ENCODE data around the gene ULK4. TPM values are rescaled to one million over a fixed set of nuclear protein-coding genes. Genes with fewer than 3 reads are reported as not detected.
"Not testable (repeated sequence)": the region's sequence is repeated elsewhere in the genome, so short reads cannot be mapped to it uniquely, and the experiment has no call there.

Gene ULK4
- total RNA-seq, 2 donors from 2014 or later: 28.7 to 38.4 TPM

GRCh38 chr3:41989518-41989917 lies 27.6 kb upstream of the ULK4 start:
- DNase-seq (ENCODE audit: low spot score): no peak
- TF ChIP-seq CTCF (IDR thresholded peaks at IDR 0.05): no peak
- H3K9me3 ChIP-seq: no peaks in the 10 kb centered on the region
- no peaks in the 10 kb centered on the region for H3K27me3 ChIP-seq (replicated peaks; ENCODE audit: insufficient read depth)
- no peaks in the 10 kb centered on the region for H3K4me1 ChIP-seq (ENCODE audit: control insufficient read depth in 1 of 2, low read depth in 2 of 2)
- H3K36me3 ChIP-seq: no peaks in the 10 kb centered on the region
- H3K4me3 ChIP-seq: no peak overlapping the region
- ATAC-seq (ENCODE audit: insufficient number of reproducible peaks, low FRiP score, low read depth): no peak
- H3K27ac ChIP-seq: no peak overlapping the region

GRCh38 chr3:41987627-41988026 lies 25.7 kb upstream of the ULK4 start:
- H3K27ac ChIP-seq: no peak overlapping the region
- no peak for DNase-seq (ENCODE audit: low spot score)
- H3K9me3 ChIP-seq: no peaks in the 10 kb centered on the region
- H3K4me1 ChIP-seq (ENCODE audit: control insufficient read depth in 1 of 2, low read depth in 2 of 2): no peaks in the 10 kb centered on the region
- ATAC-seq (ENCODE audit: insufficient number of reproducible peaks, low FRiP score, low read depth): no peak
- H3K36me3 ChIP-seq: no peaks in the 10 kb centered on the region
- H3K4me3 ChIP-seq: no peak overlapping the region
- H3K27me3 ChIP-seq (replicated peaks; ENCODE audit: insufficient read depth): no peaks in the 10 kb centered on the region
- TF ChIP-seq CTCF (IDR thresholded peaks at IDR 0.05): no peak

GRCh38 chr3:41986561-41986960 lies 24.7 kb upstream of the ULK4 start:
- no peak for ATAC-seq (ENCODE audit: insufficient number of reproducible peaks, low FRiP score, low read depth)
- TF ChIP-seq CTCF (IDR thresholded peaks at IDR 0.05): no peak
- H3K9me3 ChIP-seq: no peaks in the 10 kb centered on the region
- no peak overlapping the region for H3K27ac ChIP-seq
- no peaks in the 10 kb centered on the region for H3K4me1 ChIP-seq (ENCODE audit: control insufficient read depth in 1 of 2, low read depth in 2 of 2)
- no peaks in the 10 kb centered on the region for H3K36me3 ChIP-seq
- no peak overlapping the region for H3K4me3 ChIP-seq
- no peak for DNase-seq (ENCODE audit: low spot score)
- H3K27me3 ChIP-seq (replicated peaks; ENCODE audit: insufficient read depth): no peaks in the 10 kb centered on the region

GRCh38 chr3:41985018-41985417 lies 23.1 kb upstream of the ULK4 start:
- H3K9me3 ChIP-seq: no peaks in the 10 kb centered on the region
- no peak overlapping the region for H3K27ac ChIP-seq
- no peak for TF ChIP-seq CTCF (IDR thresholded peaks at IDR 0.05)
- H3K4me1 ChIP-seq (ENCODE audit: control insufficient read depth in 1 of 2, low read depth in 2 of 2): no peaks in the 10 kb centered on the region
- H3K36me3 ChIP-seq: no peaks in the 10 kb centered on the region
- no peak for ATAC-seq (ENCODE audit: insufficient number of reproducible peaks, low FRiP score, low read depth)
- H3K27me3 ChIP-seq (replicated peaks; ENCODE audit: insufficient read depth): no peaks in the 10 kb centered on the region
- no peak overlapping the region for H3K4me3 ChIP-seq
- no peak for DNase-seq (ENCODE audit: low spot score)

- not testable (repeated sequence) for H3K4me3 ChIP-seq; ATAC-seq (ENCODE audit: insufficient number of reproducible peaks, low FRiP score, low read depth); H3K36me3 ChIP-seq; H3K9me3 ChIP-seq; H3K27me3 ChIP-seq (replicated peaks; ENCODE audit: insufficient read depth); H3K27ac ChIP-seq; H3K4me1 ChIP-seq (ENCODE audit: control insufficient read depth in 1 of 2, low read depth in 2 of 2); DNase-seq (ENCODE audit: low spot score)
These were observed 21.2 kb upstream of the ULK4 start for GRCh38 chr3:41983091-41983490.

- H3K4me3 ChIP-seq; DNase-seq (ENCODE audit: low spot score); H3K27me3 ChIP-seq (replicated peaks; ENCODE audit: insufficient read depth); H3K4me1 ChIP-seq (ENCODE audit: control insufficient read depth in 1 of 2, low read depth in 2 of 2); H3K27ac ChIP-seq; H3K36me3 ChIP-seq; H3K9me3 ChIP-seq; ATAC-seq (ENCODE audit: insufficient number of reproducible peaks, low FRiP score, low read depth): not testable (repeated sequence)
These were observed 15.5 kb upstream of the ULK4 start for GRCh38 chr3:41977401-41977800.
